Stimulated activated CD8-positive, alpha-beta memory T cell treated with anti-CD3 and anti-CD28 coated beads, Interleukin-15, amount 100 ng/mL, for 1 hour (primary cell): Measurements from ENCODE around the gene ZFP36.
"Not testable (repeated sequence)": the region's sequence is repeated elsewhere in the genome, so short reads cannot be mapped to it uniquely, and the experiment has no call there.

Experiments
- DNase-seq: peaks from one replicate; pipeline ENCODE4 v3.0.0-alpha.2; 2020; ENCODE audit warnings: low read depth

Gene ZFP36

GRCh38 chr19:39406656-39407409 lies at the start of gene ZFP36:
Gene ZFP36 (plus strand): TSS chr19:39406847. CDS start chr19:39406905, 58 bp downstream.
- peak; percentile 85 for DNase-seq

DNA sequence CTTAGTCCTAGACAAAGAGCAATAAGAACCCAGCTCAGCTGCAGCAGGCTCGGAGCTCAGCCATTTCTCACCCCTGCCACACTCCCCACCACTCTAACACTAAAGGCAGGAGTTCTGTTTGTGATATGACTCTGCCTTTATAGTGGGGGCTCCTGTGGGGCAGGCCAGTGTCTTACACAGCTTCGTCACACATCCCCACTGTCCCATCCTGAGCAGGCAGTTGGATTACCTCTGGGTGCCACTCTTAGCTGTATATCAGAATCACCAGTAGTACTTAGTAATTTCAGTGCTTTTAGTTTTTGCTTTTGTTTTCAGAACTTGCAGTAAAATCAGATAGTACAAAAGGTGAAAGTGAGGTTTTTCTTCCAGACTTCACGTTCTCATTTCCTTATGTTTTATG lies 47.6 kb upstream of the ZFP36 start:
- no peak for DNase-seq

DNA sequence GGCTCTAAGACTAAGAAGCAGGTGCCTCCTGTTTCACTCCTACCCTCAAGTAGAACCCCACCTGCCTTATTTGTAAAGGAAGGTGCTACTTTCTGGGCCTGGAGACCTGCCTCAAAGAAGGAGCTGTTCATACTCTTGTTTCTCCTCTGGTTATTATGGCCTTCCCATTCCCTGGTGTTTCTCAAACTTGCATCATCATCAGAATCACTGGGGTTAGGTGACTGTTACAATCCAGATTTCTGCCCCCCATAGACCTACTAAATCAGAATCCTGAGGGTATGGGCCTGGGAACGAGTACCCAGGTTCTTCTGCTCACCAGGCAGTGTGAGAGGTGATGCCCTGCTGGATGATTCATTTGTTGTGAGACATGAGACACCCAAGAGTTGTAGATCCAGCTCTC lies 46.0 kb upstream of the ZFP36 start:
- no peak for DNase-seq

- DNase-seq = no peak
These were observed 43.7 kb upstream of the ZFP36 start for GRCh38 chr19:39362682-39363657.

DNA sequence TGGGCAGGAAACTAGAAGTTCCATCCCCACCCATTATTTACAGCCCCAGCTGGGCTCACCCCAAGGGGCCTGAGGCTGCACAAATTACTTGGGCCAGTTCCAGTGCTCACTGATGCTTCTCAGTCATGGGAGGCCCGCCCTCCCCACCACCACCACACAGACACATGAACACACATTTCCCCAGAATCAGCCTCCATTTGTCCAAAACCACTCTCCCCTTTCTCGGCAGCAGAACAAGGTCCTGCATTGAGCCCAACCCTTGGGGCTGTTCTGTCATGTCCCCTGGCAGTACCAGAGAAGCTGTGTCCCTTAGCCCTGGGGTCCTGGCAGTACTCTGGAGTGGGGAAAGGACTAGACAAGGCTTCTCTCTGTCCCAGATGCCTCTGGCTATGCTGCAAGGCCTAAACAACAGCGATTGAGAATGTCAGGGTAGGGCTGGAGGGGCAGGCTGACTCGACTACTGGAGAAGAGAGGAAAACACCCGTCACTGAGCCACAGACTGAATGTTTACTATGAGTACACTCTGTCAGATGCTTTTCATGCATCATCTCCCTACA lies 42.7 kb upstream of the ZFP36 start:
- DNase-seq = no peak

DNA sequence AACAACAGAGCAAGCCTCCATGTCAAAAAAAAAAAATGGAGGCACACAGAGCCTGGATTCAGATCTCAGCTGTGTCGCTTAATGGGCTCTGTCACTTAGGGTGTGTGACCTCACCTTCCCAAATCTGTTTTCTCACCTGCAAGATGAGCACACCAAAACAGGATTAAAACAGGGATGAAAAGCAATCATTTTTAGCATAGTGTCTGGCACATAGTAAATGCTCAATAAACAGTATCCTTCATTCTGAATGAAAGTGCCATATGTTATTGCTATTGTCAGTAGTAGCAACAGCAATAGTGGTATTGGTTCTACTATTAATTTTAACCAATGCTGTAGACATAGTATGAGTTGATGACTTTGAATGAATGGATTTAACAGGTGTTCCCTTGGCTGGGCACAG lies 41.1 kb upstream of the ZFP36 start:
- DNase-seq = no peak

DNA sequence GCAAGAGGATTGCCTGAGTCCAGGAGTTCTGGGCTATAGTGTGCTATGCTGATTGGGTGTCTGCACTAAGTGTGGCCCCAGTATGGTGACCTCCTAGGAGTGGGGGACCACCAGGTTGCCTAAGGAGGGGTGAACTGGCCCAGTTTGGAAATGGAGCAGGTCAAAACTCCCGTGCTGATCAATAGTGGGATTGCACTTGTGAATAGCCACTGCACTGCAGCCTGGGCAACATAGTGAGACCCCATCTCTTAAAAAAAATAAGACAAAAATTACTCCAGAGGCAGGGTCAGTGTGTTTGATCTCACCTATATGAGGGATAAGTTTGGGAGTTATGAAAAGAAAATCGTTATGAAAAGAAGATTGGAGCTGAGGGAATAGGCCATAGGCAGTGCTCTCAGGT lies 37.4 kb upstream of the ZFP36 start:
- DNase-seq = no peak

DNA sequence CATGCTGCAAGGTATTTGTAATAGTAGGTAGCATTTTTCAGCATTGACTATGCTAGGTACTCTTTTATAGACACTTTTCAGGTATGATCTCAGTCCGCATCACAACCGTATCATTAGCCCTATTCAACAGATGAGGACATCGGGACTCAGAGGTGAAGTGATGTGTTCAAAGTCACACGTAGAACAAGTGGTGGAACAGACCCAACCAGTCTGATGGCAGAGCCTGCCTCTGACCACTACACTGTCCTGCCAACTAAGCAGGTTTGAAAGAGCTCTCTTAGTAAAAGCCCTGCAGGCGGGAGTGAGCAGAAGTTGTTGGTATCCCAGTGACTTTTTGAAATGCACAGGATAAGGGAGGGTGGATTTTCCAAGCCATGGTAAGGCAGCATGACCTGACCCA lies 35.9 kb upstream of the ZFP36 start:
- DNase-seq = no peak

- no peak for DNase-seq
These were observed 34.4 kb upstream of the ZFP36 start for GRCh38 chr19:39372047-39372802.

DNA sequence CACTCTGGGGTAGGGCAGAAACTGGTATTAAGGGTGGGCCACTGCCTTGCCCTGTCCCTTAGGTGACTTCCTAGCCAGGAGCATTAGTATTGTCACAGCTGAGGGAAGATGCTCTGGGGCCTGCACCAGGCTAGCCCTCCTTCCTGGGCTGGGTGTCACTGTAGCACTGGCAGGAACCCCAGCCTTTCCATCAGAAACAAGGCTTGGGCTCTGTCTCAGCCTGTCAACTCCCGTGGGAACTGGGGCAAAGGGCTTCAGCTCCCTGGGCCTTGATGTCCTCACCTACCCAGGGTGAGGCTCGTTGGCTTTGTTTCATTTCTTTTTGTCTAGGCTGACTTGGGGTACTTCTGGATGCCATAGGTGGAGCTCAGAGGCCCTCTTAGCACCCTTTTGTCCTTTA lies 33.7 kb upstream of the ZFP36 start:
- DNase-seq = no peak

GRCh38 chr19:39375929-39376328 lies 30.7 kb upstream of the ZFP36 start:
- no peak for DNase-seq

- no peak for DNase-seq
These were observed 29.0 kb upstream of the ZFP36 start for GRCh38 chr19:39377373-39378362.

- not testable (repeated sequence) for DNase-seq
These were observed 27.3 kb upstream of the ZFP36 start for GRCh38 chr19:39379366-39379765.

GRCh38 chr19:39379865-39380396 lies 26.7 kb upstream of the ZFP36 start:
- no peak for DNase-seq

- DNase-seq = no peak
These were observed 25.8 kb upstream of the ZFP36 start for GRCh38 chr19:39380521-39381502.

DNA sequence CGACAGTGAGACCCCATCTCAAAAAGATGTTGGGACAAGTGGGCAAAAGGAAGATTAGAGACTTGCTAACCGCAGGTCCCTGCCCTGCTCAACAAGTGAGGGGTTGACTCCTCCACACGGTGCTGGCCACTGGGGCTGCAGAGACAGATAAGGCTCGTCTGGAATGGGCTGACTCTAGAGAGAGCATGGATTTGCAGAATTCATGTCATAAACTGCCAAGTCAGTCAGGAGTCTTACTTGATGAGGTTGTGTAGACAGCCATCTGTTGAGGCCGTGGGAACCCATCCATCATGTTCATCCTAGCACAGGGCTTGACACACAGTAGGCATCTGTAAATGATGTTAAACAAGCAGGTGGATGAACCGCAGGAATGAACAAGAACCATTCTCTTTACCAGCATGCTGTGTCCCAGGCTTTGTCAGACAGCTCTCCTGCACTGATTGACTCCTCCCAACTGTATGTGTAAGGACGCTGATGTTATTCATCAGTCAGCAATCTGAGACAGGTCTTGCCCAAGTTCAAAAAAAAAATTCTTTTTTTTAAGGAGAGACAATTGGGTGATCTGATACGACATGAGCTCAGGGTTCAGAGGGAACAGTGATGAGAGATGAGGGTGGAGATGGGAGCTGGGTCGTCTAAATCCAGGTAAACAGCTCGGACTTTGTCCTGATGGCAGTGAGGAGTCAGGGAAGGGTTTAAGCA lies 24.6 kb upstream of the ZFP36 start:
- DNase-seq = no peak

DNA sequence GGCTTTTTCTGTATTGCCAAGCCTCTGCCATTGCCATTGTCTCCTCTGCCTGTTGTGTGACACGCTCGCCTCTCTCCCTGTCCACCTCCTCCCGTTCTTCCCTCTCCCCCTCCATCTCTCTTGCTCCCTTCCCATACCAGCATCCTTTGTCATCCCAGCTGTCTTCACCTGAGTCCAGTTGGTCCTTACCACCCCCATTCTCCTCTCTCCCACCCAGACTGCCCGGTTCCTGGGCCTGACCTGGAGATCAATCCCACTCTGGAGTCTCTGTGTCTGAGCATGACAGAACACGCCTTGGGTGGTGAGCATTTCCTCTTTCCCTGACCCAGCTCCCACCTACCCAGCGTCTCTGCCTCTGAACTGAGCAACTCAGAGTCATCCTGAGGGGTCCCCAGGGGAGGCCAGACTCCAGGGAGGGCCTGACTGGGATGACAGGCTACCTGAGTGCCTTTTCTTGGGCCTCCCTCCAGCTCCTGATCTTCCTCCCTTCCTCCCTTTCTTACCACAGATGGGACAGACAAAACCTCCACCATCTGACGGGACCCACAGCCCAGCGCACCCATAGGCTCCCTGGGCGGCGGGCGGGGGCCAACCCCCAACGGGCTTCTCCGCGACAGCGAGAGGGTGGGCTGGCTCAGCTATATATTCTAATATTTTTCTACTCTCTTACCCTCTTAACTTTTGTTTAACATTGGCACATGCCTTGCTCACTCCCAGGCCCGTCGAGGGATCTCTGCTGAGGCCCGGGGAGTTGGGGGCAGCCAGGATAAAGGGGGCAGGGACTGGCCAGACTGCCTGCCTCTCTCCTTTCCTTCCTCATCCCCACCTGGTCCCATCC lies 23.4 kb upstream of the ZFP36 start:
- no peak for DNase-seq
